Measurements from ENCODE around the gene F2. TPM values are rescaled to one million over a fixed set of nuclear protein-coding genes. Genes with fewer than 3 reads are reported as not detected.

Gene F2
- total RNA-seq, 6 experiments from 2014 or later: 825 to 1,339 (median 1,089) TPM

DNA sequence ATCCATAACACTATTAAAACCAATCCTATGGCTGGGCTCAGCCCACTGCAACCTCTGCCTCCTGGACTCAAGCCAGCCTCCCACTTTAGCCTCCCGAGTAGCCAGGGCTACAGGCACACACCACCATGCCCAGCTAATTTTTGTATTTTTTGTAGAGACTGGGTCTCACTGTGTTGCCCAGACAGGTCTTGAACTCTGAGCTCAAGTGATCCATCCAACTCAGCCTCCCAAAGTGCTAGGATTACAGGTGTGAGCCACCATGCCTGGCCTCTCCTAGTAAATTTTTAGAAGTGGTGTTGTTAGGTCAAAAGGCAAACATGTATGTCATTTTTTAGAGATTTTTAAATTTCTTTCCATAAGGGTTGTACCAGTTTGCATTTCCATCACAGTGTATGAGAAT, 14.2 kb downstream of the F2 start:
- H3K27me3 ChIP-seq: no peaks in the 10 kb centered on the region
- no peaks in the 10 kb centered on the region for H3K9me3 ChIP-seq
- WGBS (ENCODE audit: insufficient coverage, low coverage, low lambda C conversion rate, missing lambda C conversion rate): 56% methylated on average over 1 of the region's 1 CpG
- no peak for TF ChIP-seq POLR2A (IDR thresholded peaks at IDR 0.05)
- TF ChIP-seq, protein P1, sequence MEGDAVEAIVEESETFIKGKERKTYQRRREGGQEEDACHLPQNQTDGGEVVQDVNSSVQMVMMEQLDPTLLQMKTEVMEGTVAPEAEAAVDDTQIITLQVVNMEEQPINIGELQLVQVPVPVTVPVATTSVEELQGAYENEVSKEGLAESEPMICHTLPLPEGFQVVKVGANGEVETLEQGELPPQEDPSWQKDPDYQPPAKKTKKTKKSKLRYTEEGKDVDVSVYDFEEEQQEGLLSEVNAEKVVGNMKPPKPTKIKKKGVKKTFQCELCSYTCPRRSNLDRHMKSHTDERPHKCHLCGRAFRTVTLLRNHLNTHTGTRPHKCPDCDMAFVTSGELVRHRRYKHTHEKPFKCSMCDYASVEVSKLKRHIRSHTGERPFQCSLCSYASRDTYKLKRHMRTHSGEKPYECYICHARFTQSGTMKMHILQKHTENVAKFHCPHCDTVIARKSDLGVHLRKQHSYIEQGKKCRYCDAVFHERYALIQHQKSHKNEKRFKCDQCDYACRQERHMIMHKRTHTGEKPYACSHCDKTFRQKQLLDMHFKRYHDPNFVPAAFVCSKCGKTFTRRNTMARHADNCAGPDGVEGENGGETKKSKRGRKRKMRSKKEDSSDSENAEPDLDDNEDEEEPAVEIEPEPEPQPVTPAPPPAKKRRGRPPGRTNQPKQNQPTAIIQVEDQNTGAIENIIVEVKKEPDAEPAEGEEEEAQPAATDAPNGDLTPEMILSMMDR (IDR thresholded peaks at IDR 0.05): no peak
- peak in 1 of 3 donors; percentile 10 for DNase-seq
- peaks cover 0 to 90% (median 37%) of the 10 kb centered on the region in 4 donors for H3K36me3 ChIP-seq
- intact Hi-C loops (cut with DNase I): no loop called here
- H3K4me1 ChIP-seq: peaks cover 0 to 43% (median 13%) of the 10 kb centered on the region in 4 donors
- H3K27ac ChIP-seq: no peak overlapping the region
- H3K4me3 ChIP-seq: no peak overlapping the region
- no peak for ATAC-seq

DNA sequence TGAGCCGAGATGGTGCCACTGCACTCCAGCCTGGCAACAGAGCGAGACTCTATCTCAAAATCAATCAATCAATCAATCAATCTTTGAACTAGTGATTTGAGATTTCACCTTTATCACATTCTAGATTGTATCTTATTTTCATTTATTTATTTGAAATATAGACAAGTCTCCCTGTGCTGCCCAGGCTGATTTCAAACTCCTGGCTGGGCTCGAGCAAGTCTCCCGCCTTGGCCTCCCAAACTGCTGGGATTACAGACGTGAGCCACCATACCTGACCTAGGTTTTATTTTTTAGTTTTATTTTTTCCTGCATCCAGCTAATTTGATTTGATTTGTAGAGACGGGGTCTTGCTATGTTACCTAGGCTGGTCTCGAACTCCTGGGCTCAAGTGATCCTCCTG, 17.1 kb downstream of the F2 start:
- Histone ChIP-seq H3K4me1 (peaks cover 0 to 33% (median 13%) of the 10 kb centered on the region in 4 donors), H3K9me3 (no peaks in the 10 kb centered on the region), H3K27me3 (no peaks in the 10 kb centered on the region), H3K4me3 (no peak overlapping the region), H3K27ac (peak overlapping the region; percentile 20 to 78 (median 36)), H3K36me3 (peaks cover 0 to 93% (median 44%) of the 10 kb centered on the region in 4 donors)
- intact Hi-C loops (cut with DNase I): no loop called here
- TF ChIP-seq POLR2A (IDR thresholded peaks at IDR 0.05): no peak
- TF ChIP-seq, protein P1 (IDR thresholded peaks at IDR 0.05): no peak
- DNase-seq (peak in 1 of 3 donors; percentile 27), ATAC-seq (peak in 2 of 4 donors; percentile 5 to 6)
- WGBS (ENCODE audit: insufficient coverage, low coverage, low lambda C conversion rate, missing lambda C conversion rate): 89% methylated on average over 6 of the region's 7 CpGs

GRCh38 chr11:46736615-46737014, 17.6 kb downstream of the F2 start:
- intact Hi-C loops (cut with DNase I): no loop called here
- H3K36me3 ChIP-seq: peaks cover 2 to 94% (median 47%) of the 10 kb centered on the region in 4 donors
- peaks cover 0 to 33% (median 13%) of the 10 kb centered on the region in 4 donors for H3K4me1 ChIP-seq
- H3K27me3 ChIP-seq: no peaks in the 10 kb centered on the region
- 65% methylated on average over 5 of the region's 5 CpGs for WGBS (ENCODE audit: insufficient coverage, low coverage, low lambda C conversion rate, missing lambda C conversion rate)
- TF ChIP-seq POLR2A (IDR thresholded peaks at IDR 0.05): no peak
- TF ChIP-seq, protein P1 (IDR thresholded peaks at IDR 0.05): no peak
- no peak for DNase-seq
- H3K4me3 ChIP-seq: no peak overlapping the region
- peak overlapping the region; percentile 20 to 78 (median 36) for H3K27ac ChIP-seq
- ATAC-seq: peak; percentile 45 to 73 (median 54)
- H3K9me3 ChIP-seq: no peaks in the 10 kb centered on the region

GRCh38 chr11:46737699-46738098, 18.7 kb downstream of the F2 start:
- H3K4me1 ChIP-seq: peaks cover 0 to 33% (median 13%) of the 10 kb centered on the region in 4 donors
- TF ChIP-seq, protein P1 (IDR thresholded peaks at IDR 0.05): no peak
- no peak for TF ChIP-seq POLR2A (IDR thresholded peaks at IDR 0.05)
- peaks cover 4 to 94% (median 50%) of the 10 kb centered on the region in 4 donors for H3K36me3 ChIP-seq
- H3K27me3 ChIP-seq: no peaks in the 10 kb centered on the region
- no peak overlapping the region for H3K4me3 ChIP-seq
- H3K27ac ChIP-seq: peak overlapping the region in 1 of 3 donors; percentile 78
- no peaks in the 10 kb centered on the region for H3K9me3 ChIP-seq
- no peak for ATAC-seq
- 84% methylated on average over 8 of the region's 11 CpGs for WGBS (ENCODE audit: insufficient coverage, low coverage, low lambda C conversion rate, missing lambda C conversion rate)
- no peak for DNase-seq
- intact Hi-C loops (cut with DNase I): no loop called here
